ENCODE results near the gene MYO1B.
A peak's percentile ranks its signal among the peaks of the same experiment; 100 is the strongest.

Gene MYO1B

DNA sequence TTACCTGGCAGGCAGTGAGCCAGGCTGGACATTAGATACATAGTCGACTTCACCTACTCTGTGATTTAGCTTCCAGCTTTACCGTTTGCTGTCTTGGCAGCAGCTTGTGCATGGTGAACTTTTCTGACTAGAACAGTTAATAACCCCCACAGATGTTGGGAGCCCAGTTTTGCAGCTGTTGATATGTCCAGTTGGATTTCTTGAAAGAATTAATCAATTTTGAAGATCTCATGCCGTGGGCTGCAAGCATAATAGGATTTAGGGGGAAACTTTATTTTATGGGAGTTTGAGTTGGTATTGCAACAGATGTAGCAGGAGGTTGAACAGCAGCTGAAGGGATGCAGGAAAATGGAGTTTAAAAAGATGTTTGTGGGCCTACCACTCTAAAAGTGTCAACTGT lies 13.8 kb downstream of the MYO1B start:
- Histone ChIP-seq H3K18ac (ENCODE audit: low read depth in 1 of 2, low read length in 2 of 2) (no peak overlapping the region), H3K14ac (ENCODE audit: low read length in 2 of 2) (no peak overlapping the region), H4K91ac (ENCODE audit: low read length) (no peak overlapping the region), H3K36me3 (ENCODE audit: control insufficient read depth in 1 of 2, insufficient read depth in 2 of 2, low read depth in 1 of 2, low read length in 2 of 2) (peaks cover 0 to 19% of the 10 kb centered on the region in 2 experiments), H3K4me3 (ENCODE audit: insufficient read depth in 1 of 2, low read depth in 1 of 2, low read length in 2 of 2) (no peak overlapping the region), H3K9ac (ENCODE audit: low read length) (no peak overlapping the region), H3K27ac (ENCODE audit: low read length, poor library complexity, severe bottlenecking) (no peak overlapping the region), H2BK5ac (ENCODE audit: low read depth, low read length, poor library complexity, severe bottlenecking) (no peak overlapping the region), H2BK120ac (ENCODE audit: low read depth, low read length) (no peak overlapping the region), H2AFZ (ENCODE audit: low read depth, low read length) (no peak overlapping the region), H2AK5ac (ENCODE audit: low read length, severe bottlenecking) (no peak overlapping the region), H4K8ac (ENCODE audit: low read length) (no peak overlapping the region), H2BK15ac (ENCODE audit: low read depth, poor library complexity, severe bottlenecking) (no peak overlapping the region), H3K4me1 (ENCODE audit: control insufficient read depth, insufficient read depth, low read depth, low read length) (peaks cover 8% of the 10 kb centered on the region), H3K9me3 (ENCODE audit: control insufficient read depth, low read length) (no peaks in the 10 kb centered on the region), H3K4me2 (ENCODE audit: low read length, poor library complexity, severe bottlenecking) (no peak overlapping the region), H3K23ac (ENCODE audit: low read length in 2 of 2) (no peak overlapping the region), H2BK12ac (ENCODE audit: low read length in 2 of 2) (no peak overlapping the region), H3K4ac (ENCODE audit: low read depth in 1 of 2, low read length in 2 of 2) (no peak overlapping the region), H3K27me3 (ENCODE audit: control insufficient read depth in 1 of 2, insufficient read depth in 1 of 2, low read length in 2 of 2) (no peaks in the 10 kb centered on the region), H3K79me1 (replicated peaks; ENCODE audit: low read length, poor library complexity, severe bottlenecking) (peaks cover 2% of the 10 kb centered on the region)
- no peak for DNase-seq
- 92% methylated on average over 2 of the region's 3 CpGs for whole genome bisulfite sequencing

DNA sequence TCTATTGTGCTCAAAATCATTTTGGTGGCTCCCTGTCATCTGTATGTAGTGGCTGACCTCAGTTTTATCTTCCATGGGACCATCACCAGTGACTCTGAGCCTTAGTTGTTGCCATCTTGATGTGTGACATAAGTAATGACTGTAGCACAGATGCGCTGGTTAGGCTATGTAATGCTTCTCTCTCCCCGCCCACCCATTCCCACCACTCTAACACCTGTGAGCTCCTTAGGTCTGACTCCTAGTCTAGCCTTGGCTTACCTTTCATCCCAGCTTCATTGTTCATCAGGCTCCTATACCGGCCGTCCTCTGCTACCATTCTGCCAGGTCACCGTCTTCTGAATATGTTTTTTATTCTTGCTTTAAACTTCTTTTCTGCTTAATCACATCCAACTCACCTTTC lies 17.2 kb downstream of the MYO1B start:
- H3K4me1 ChIP-seq (ENCODE audit: control insufficient read depth, insufficient read depth, low read depth, low read length) = peaks cover 6% of the 10 kb centered on the region
- H2BK5ac ChIP-seq (ENCODE audit: low read depth, low read length, poor library complexity, severe bottlenecking) = no peak overlapping the region
- H4K8ac ChIP-seq (ENCODE audit: low read length) = no peak overlapping the region
- no peaks in the 10 kb centered on the region for H3K27me3 ChIP-seq (ENCODE audit: control insufficient read depth in 1 of 2, insufficient read depth in 1 of 2, low read length in 2 of 2)
- no peak overlapping the region for H2BK120ac ChIP-seq (ENCODE audit: low read depth, low read length)
- H3K4ac ChIP-seq (ENCODE audit: low read depth in 1 of 2, low read length in 2 of 2) = no peak overlapping the region
- no peak overlapping the region for H4K91ac ChIP-seq (ENCODE audit: low read length)
- no peak overlapping the region for H2BK15ac ChIP-seq (ENCODE audit: low read depth, poor library complexity, severe bottlenecking)
- H3K4me3 ChIP-seq (ENCODE audit: insufficient read depth in 1 of 2, low read depth in 1 of 2, low read length in 2 of 2) = peak overlapping the region in 1 of 2 experiments; percentile 47
- H3K14ac ChIP-seq (ENCODE audit: low read length in 2 of 2) = no peak overlapping the region
- H3K4me2 ChIP-seq (ENCODE audit: low read length, poor library complexity, severe bottlenecking) = no peak overlapping the region
- WGBS = 97% methylated on average over 5 of the region's 5 CpGs
- no peak overlapping the region for H3K9ac ChIP-seq (ENCODE audit: low read length)
- H3K23ac ChIP-seq (ENCODE audit: low read length in 2 of 2) = no peak overlapping the region
- H2BK12ac ChIP-seq (ENCODE audit: low read length in 2 of 2) = no peak overlapping the region
- H2AFZ ChIP-seq (ENCODE audit: low read depth, low read length) = no peak overlapping the region
- H3K79me1 ChIP-seq (replicated peaks; ENCODE audit: low read length, poor library complexity, severe bottlenecking) = peaks cover 2% of the 10 kb centered on the region
- no peak overlapping the region for H3K18ac ChIP-seq (ENCODE audit: low read depth in 1 of 2, low read length in 2 of 2)
- DNase-seq = no peak
- H2AK5ac ChIP-seq (ENCODE audit: low read length, severe bottlenecking) = no peak overlapping the region
- H3K27ac ChIP-seq (ENCODE audit: low read length, poor library complexity, severe bottlenecking) = no peak overlapping the region
- no peaks in the 10 kb centered on the region for H3K9me3 ChIP-seq (ENCODE audit: control insufficient read depth, low read length)
- H3K36me3 ChIP-seq (ENCODE audit: control insufficient read depth in 1 of 2, insufficient read depth in 2 of 2, low read depth in 1 of 2, low read length in 2 of 2) = peaks cover 0 to 9% of the 10 kb centered on the region in 2 experiments

DNA sequence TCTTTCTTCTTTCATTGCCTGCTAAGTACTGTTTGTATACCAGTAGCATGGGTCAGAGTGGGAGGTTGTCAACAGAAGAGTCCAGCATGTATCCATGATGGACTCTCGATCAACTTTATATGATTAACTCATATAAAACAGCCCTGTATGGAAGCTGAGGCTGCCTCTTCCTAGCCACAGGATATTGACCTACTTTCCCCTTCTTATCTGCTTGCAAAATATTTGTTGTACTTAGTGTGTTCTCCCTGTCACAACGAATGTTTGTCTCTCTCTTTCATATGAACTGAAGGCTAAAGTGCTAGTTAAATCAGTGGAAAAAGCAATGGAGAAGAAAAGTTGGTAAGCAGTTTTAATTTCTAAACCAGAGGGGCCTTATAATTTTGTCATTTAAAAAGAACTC lies 17.8 kb downstream of the MYO1B start:
- H4K8ac ChIP-seq (ENCODE audit: low read length) = no peak overlapping the region

DNA sequence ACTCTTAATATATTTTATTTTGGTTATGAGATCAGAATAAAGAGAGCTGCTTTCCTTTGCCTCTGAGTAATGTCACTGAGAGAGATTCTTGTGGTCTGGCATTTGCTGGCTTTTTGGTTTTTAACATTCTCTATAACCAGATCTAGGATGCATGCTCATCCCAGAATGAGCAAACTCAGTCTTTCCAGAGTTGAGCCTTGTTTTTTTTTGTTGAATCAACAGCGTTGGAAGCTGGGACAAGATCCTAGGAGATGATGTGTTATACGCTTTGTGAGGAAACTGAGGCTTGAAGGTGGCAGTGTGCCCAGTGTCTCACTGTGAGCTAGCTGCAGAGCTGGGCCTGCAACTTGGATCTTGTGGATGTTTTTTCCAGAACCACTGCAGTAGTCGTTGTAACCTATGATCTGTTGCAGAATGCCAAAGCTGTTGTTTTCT lies 19.5 kb downstream of the MYO1B start:
- WGBS = 46% methylated on average over 2 of the region's 3 CpGs

More for the DNA sequence above, 17.8 kb downstream of the MYO1B start:
- no peak overlapping the region for H2AK5ac ChIP-seq (ENCODE audit: low read length, severe bottlenecking)
- H3K27ac ChIP-seq (ENCODE audit: low read length, poor library complexity, severe bottlenecking) = no peak overlapping the region
- no peak overlapping the region for H3K4me2 ChIP-seq (ENCODE audit: low read length, poor library complexity, severe bottlenecking)
- H2AFZ ChIP-seq (ENCODE audit: low read depth, low read length) = no peak overlapping the region
- H3K4me1 ChIP-seq (ENCODE audit: control insufficient read depth, insufficient read depth, low read depth, low read length) = peaks cover 6% of the 10 kb centered on the region
- no peak overlapping the region for H3K18ac ChIP-seq (ENCODE audit: low read depth in 1 of 2, low read length in 2 of 2)
- H2BK12ac ChIP-seq (ENCODE audit: low read length in 2 of 2) = no peak overlapping the region
- H2BK15ac ChIP-seq (ENCODE audit: low read depth, poor library complexity, severe bottlenecking) = no peak overlapping the region
- peak; percentile 17 for DNase-seq
- H2BK120ac ChIP-seq (ENCODE audit: low read depth, low read length) = no peak overlapping the region
- peak overlapping the region in 1 of 2 experiments; percentile 47 for H3K4me3 ChIP-seq (ENCODE audit: insufficient read depth in 1 of 2, low read depth in 1 of 2, low read length in 2 of 2)
- no peak overlapping the region for H2BK5ac ChIP-seq (ENCODE audit: low read depth, low read length, poor library complexity, severe bottlenecking)
- peak overlapping the region; percentile 78 for H3K9ac ChIP-seq (ENCODE audit: low read length)
- no peak overlapping the region for H3K14ac ChIP-seq (ENCODE audit: low read length in 2 of 2)
- peaks cover 0 to 7% of the 10 kb centered on the region in 2 experiments for H3K36me3 ChIP-seq (ENCODE audit: control insufficient read depth in 1 of 2, insufficient read depth in 2 of 2, low read depth in 1 of 2, low read length in 2 of 2)
- H3K9me3 ChIP-seq (ENCODE audit: control insufficient read depth, low read length) = no peaks in the 10 kb centered on the region
- H3K79me1 ChIP-seq (replicated peaks; ENCODE audit: low read length, poor library complexity, severe bottlenecking) = peaks cover 4% of the 10 kb centered on the region
- H3K23ac ChIP-seq (ENCODE audit: low read length in 2 of 2) = no peak overlapping the region
- H3K27me3 ChIP-seq (ENCODE audit: control insufficient read depth in 1 of 2, insufficient read depth in 1 of 2, low read length in 2 of 2) = no peaks in the 10 kb centered on the region
- H3K4ac ChIP-seq (ENCODE audit: low read depth in 1 of 2, low read length in 2 of 2) = no peak overlapping the region
- no peak overlapping the region for H4K91ac ChIP-seq (ENCODE audit: low read length)
- no CpG with 5 or more reads among the region's 2 CpGs for WGBS

More for the DNA sequence above, 19.5 kb downstream of the MYO1B start:
- H3K9ac ChIP-seq (ENCODE audit: low read length) = peak overlapping the region; percentile 78
- no peak overlapping the region for H2AK5ac ChIP-seq (ENCODE audit: low read length, severe bottlenecking)
- no peak overlapping the region for H3K14ac ChIP-seq (ENCODE audit: low read length in 2 of 2)
- H3K9me3 ChIP-seq (ENCODE audit: control insufficient read depth, low read length) = no peaks in the 10 kb centered on the region
- no peak overlapping the region for H2AFZ ChIP-seq (ENCODE audit: low read depth, low read length)
- no peak overlapping the region for H4K8ac ChIP-seq (ENCODE audit: low read length)
- H3K4me3 ChIP-seq (ENCODE audit: insufficient read depth in 1 of 2, low read depth in 1 of 2, low read length in 2 of 2) = peak overlapping the region in 1 of 2 experiments; percentile 56
- H3K27ac ChIP-seq (ENCODE audit: low read length, poor library complexity, severe bottlenecking) = peak overlapping the region; percentile 74
- H3K36me3 ChIP-seq (ENCODE audit: control insufficient read depth in 1 of 2, insufficient read depth in 2 of 2, low read depth in 1 of 2, low read length in 2 of 2) = peaks cover 0 to 12% of the 10 kb centered on the region in 2 experiments
- no peak overlapping the region for H2BK15ac ChIP-seq (ENCODE audit: low read depth, poor library complexity, severe bottlenecking)
- peak overlapping the region; percentile 31 for H2BK5ac ChIP-seq (ENCODE audit: low read depth, low read length, poor library complexity, severe bottlenecking)
- H3K79me1 ChIP-seq (replicated peaks; ENCODE audit: low read length, poor library complexity, severe bottlenecking) = peaks cover 5% of the 10 kb centered on the region
- H3K18ac ChIP-seq (ENCODE audit: low read depth in 1 of 2, low read length in 2 of 2) = no peak overlapping the region
- H4K91ac ChIP-seq (ENCODE audit: low read length) = no peak overlapping the region
- H3K4me1 ChIP-seq (ENCODE audit: control insufficient read depth, insufficient read depth, low read depth, low read length) = peaks cover 9% of the 10 kb centered on the region
- H2BK120ac ChIP-seq (ENCODE audit: low read depth, low read length) = no peak overlapping the region
- H3K23ac ChIP-seq (ENCODE audit: low read length in 2 of 2) = no peak overlapping the region
- H3K27me3 ChIP-seq (ENCODE audit: control insufficient read depth in 1 of 2, insufficient read depth in 1 of 2, low read length in 2 of 2) = no peaks in the 10 kb centered on the region
- no peak overlapping the region for H3K4me2 ChIP-seq (ENCODE audit: low read length, poor library complexity, severe bottlenecking)
- no peak overlapping the region for H3K4ac ChIP-seq (ENCODE audit: low read depth in 1 of 2, low read length in 2 of 2)
- no peak overlapping the region for H2BK12ac ChIP-seq (ENCODE audit: low read length in 2 of 2)
- peak; percentile 81 for DNase-seq

All from mesenchymal stem cell (in vitro differentiated cells and primary cell).